ENCODE results near the gene DCLK2.

GRCh38 chr4:150240011-150240410 lies 161.8 kb downstream of the DCLK2 start:
- TF ChIP-seq, protein P1, sequence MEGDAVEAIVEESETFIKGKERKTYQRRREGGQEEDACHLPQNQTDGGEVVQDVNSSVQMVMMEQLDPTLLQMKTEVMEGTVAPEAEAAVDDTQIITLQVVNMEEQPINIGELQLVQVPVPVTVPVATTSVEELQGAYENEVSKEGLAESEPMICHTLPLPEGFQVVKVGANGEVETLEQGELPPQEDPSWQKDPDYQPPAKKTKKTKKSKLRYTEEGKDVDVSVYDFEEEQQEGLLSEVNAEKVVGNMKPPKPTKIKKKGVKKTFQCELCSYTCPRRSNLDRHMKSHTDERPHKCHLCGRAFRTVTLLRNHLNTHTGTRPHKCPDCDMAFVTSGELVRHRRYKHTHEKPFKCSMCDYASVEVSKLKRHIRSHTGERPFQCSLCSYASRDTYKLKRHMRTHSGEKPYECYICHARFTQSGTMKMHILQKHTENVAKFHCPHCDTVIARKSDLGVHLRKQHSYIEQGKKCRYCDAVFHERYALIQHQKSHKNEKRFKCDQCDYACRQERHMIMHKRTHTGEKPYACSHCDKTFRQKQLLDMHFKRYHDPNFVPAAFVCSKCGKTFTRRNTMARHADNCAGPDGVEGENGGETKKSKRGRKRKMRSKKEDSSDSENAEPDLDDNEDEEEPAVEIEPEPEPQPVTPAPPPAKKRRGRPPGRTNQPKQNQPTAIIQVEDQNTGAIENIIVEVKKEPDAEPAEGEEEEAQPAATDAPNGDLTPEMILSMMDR (IDR thresholded peaks at IDR 0.05; ENCODE audit: low read depth, low read length), result no peak
- TF ChIP-seq EZH2phosphoT487 (IDR thresholded peaks at IDR 0.05; ENCODE audit: low read depth), result no peak

Data from OCI-LY3 (cell line).